HFF-Myc (cell line): Measurements from ENCODE around the gene GBE1.
A peak's percentile ranks its signal among the peaks of the same experiment; 100 is the strongest.
"Not testable (repeated sequence)": the region's sequence is repeated elsewhere in the genome, so short reads cannot be mapped to it uniquely, and the experiment has no call there.

Source experiments
- DNase-seq: peaks from one replicate; pipeline ENCODE4 v3.0.0-alpha.2; 2011; ENCODE audit warnings: low read depth; ENCODE audit errors: extremely low read depth
- H3K4me3 ChIP-seq: replicated peaks from 2 replicates; pipeline ENCODE4 v1.5.1; 2011; ENCODE audit warnings: low read depth, mild to moderate bottlenecking, control low read depth, low read length
- TF ChIP-seq, protein P1 (sequence below): IDR thresholded peaks from 2 replicates; pipeline ENCODE4 v1.5.1; 2012; ENCODE audit warnings: mild to moderate bottlenecking, low read depth, low read length, control low read depth; ENCODE audit errors: missing control alignments

The GBE1 gene

GRCh38 chr3:81758275-81758674 is 3.2 kb downstream of the GBE1 start:
- no peak overlapping the region for H3K4me3 ChIP-seq
- DNase-seq = peak; percentile 41
- TF ChIP-seq, protein P1, sequence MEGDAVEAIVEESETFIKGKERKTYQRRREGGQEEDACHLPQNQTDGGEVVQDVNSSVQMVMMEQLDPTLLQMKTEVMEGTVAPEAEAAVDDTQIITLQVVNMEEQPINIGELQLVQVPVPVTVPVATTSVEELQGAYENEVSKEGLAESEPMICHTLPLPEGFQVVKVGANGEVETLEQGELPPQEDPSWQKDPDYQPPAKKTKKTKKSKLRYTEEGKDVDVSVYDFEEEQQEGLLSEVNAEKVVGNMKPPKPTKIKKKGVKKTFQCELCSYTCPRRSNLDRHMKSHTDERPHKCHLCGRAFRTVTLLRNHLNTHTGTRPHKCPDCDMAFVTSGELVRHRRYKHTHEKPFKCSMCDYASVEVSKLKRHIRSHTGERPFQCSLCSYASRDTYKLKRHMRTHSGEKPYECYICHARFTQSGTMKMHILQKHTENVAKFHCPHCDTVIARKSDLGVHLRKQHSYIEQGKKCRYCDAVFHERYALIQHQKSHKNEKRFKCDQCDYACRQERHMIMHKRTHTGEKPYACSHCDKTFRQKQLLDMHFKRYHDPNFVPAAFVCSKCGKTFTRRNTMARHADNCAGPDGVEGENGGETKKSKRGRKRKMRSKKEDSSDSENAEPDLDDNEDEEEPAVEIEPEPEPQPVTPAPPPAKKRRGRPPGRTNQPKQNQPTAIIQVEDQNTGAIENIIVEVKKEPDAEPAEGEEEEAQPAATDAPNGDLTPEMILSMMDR = no peak

GRCh38 chr3:81753416-81754027 is 7.9 kb downstream of the GBE1 start:
- DNase-seq = no peak
- H3K4me3 ChIP-seq = no peak overlapping the region
- TF ChIP-seq, protein P1 = no peak

GRCh38 chr3:81752604-81753003 is 8.8 kb downstream of the GBE1 start:
- TF ChIP-seq, protein P1 = no peak
- H3K4me3 ChIP-seq = no peak overlapping the region
- no peak for DNase-seq

- no peak for DNase-seq
- TF ChIP-seq, protein P1 = no peak
- no peak overlapping the region for H3K4me3 ChIP-seq
Observed at GRCh38 chr3:81749265-81749664, 12.2 kb downstream of the GBE1 start.

- DNase-seq = not testable (repeated sequence)
Observed at GRCh38 chr3:81747280-81747679, 14.2 kb downstream of the GBE1 start.

DNA sequence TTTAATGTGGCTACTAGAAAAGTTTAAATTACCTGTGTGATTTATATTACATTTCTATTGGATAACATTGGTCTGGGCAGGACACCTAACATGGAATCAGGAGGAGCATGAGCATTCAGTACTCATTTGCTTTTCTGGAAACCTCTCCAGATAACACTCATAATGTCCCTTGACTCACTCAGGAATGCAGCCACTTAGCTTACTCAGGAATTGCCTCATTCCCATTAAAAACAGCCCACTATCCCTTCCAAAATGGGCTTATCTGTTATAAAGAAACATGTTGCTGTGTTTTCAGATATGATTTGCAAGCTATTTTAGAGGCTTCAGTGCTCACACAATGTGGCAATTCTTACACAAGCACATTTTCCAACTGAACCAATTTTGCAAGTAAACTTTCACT is 17.1 kb downstream of the GBE1 start:
- TF ChIP-seq, protein P1 = no peak
- H3K4me3 ChIP-seq = no peak overlapping the region
- peak; percentile 73 for DNase-seq

More at GRCh38 chr3:81747280-81747679, 14.2 kb downstream of the GBE1 start:
- not testable (repeated sequence) for H3K4me3 ChIP-seq

GRCh38 chr3:81743096-81744025 is 18.1 kb downstream of the GBE1 start:
- peak; percentile 96 for DNase-seq
- TF ChIP-seq, protein P1 = no peak
- peak overlapping the region; percentile 2; the same call in 1 of the 2 replicates for H3K4me3 ChIP-seq
